HG03354 (cell line): ENCODE results near the gene EVI5.

Source experiments
- ATAC-seq: cut with Tn5 transposase; IDR thresholded peaks from one replicate; pipeline ENCODE4 v1.9.1; 2021; ENCODE audit warnings: mild to moderate bottlenecking; ENCODE audit not compliant: unreplicated experiment, poor library complexity, severe bottlenecking

EVI5 gene

DNA sequence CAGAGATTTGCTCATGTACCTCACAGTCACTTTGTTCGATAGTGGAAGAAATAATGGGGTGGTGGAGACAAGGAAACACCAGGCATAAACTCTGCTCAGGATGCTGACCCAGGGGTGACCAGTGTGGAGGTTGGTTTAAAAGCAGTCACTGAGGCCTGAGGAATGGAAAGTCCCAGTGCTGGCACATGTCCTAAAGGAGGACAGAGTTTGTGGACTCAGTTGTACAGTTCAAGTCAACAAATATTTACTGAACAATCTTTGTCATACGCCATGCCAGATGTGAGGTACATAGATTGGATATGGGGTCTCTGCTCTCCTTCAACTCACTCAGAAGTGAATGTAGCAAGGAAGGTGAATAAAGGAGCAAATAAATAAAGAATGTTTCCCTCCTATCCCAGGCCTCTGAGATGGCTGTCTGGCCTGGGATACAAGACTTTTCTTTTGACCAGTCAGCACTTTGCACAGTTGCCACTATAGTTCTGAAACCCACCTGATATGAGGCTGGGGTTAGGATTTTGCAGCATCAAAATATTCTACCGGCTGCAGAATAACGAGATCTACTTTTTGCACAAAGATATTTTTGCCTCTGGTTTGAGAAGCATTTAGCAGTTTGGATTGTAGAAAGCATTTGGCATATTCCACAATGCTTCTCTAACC lies 290.3 kb downstream of the EVI5 start:
- no peak for ATAC-seq

DNA sequence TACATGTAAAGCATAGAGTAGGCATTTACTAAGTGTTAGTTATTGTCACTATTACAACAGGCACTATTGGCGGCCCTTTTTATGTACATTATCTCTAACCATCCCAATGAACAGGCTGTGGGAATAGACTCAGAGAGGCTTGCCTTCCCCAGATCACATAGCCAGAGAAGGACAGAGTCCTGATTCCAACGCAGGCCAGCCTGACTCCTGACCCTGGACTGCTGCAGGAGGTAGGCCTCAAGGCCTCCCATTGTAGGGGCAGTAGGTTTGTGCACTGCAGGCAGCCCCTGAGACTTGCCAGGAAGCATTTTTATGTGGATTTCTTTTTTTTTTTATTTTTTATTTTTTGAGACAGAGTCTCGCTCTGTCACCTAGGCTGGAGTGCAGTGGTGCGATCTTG lies 291.8 kb downstream of the EVI5 start:
- no peak for ATAC-seq

DNA sequence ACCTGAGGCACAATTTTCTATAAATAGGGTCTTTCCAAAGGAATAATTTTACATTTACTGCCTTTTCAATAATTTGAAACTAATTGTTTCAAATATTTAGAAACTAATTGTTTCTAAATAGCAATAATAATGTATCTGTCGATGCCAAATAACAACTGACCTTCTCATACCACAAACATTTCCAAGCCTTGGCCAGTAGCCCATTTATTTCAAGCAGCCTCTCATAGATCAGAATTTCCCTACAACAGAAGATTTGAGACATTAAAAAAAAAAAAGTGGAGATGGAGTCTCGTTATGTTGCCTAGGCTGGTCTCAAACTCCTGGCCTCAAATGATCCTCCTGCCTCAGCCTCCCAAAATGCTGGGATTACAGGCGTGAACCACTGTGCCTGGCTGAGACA lies 296.1 kb downstream of the EVI5 start:
- ATAC-seq, result no peak

DNA sequence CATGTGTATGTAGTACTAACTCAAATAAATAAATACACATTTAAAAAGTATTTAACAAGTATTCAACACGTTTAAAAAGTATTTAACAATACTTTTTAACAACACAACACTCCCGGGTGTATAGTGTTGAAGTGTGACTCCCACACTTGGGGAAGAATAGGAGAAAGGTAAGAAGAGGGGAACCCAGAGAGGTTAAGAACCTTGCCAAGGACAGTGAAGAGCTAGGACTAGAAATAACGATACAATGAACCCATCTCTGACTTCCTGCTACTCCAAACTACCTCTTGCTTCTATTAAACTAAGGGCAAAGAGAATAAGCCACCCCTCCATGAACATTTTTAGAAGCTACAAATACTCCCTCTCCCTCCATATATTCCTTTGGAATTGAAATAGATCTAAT lies 296.5 kb downstream of the EVI5 start:
- ATAC-seq, result no peak

DNA sequence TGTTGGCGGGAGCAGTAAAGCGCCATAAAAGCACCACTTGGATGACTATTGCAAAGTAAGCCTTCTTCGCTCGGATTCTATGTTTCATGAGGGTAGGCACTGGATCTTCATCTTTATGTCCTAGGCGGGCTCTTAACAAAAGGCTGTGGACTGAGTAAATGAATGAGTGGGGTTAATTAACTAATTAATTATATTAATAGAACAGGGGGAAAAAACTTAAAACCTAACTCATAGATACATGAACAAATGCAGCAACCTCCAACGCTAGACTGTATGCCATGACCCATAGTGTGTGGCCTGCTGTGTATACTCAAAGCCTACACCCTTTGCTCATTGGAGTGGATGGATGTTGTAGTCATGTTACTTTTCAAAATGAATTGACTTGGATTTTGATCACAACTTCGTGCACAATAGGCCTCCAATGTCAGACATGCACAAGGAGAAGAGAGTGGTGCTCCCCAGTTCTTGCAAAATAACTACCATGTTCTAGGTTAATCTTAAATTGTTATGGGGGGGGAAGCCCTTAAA lies 297.8 kb downstream of the EVI5 start:
- no peak for ATAC-seq

DNA sequence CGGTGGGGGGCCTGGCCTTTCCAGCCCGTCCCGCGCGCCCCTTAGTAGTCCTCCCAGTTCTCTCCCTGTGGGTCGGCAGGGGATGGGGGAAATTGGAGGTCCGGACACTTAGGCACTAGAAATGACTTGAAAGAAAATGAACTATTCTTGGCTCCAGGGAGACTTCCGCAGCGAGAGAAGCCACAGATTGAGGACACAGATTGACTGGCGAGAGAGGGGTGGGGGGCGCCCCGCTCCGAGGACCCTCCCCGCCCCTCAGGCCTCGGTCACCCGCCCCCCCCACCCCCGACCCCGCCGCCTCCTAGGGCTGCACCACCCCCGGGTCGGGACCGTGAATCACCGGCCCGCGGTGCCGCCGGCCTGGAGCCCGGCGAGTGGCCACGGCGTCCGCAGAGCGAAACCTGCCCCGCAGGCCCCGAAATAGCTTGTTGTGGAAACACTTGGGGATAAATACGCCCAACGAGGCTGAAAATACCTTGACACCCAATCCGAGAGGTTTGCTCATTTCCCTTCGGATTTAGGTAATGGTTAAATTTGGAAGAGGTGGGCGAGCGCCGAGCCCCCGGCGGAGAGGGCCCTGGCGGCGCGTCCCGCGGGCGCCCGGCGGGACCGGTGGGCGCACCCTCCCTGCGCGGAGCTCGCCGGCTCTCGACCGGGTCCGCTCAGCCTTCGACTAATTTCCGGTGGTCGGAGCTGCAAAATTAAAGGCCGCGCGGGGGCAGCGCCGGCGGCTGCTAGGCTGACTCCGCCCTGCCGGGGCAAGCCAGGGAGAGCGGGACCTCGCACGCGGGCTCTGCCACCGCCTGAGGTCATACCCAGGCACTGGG lies 298.4 kb downstream of the EVI5 start, which contains the start of gene GFI1:
Gene GFI1, minus strand, starts transcription at position 675 of the 827 bp plus-strand sequence. CDS start 3,438 bp downstream, outside the sequence.
- ATAC-seq, result peak; percentile 24

DNA sequence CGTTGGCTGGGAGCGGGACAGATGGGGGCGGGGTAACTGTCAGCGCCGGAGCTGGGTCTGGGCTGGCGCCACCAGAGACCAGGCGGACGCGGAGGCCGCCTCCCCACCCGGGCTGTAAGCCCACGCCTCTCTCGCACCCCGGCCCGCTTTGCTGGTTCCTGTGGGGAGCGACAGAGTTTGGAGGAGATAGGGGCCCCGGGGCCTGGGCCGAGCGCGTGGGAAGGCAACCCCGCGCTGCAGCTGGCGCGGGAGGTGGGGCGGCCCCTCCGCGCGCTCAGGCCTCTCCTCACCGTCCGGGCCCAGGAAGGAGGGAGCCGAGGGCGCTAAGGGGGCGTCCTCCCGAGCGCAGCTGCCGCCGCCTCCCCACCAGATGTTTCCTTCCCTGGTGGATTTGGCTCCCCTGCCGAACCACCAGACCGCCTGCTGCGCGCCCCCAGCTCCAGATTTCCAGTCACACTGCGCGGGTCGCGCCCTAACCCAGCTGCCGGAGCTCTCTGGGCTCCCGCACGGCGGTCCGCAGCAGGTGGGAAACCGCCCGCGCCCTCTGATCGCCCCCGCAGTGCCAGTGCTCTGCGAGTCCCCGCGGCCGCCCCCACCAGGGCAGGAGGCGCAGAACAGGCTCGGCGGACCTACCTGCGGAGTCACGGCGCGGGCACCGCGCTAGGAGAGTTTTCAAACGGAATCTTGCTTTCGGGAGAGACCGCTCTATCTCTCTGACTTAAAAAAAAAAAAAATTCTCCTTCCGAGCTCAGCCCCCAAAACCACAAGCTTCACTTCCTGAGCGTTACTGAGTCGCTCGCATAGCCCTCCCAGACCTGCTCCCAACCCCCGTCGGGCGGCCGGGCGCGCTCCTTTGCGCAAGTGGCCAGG lies 299.3 kb downstream of the EVI5 start:
- peak; percentile 53 for ATAC-seq

DNA sequence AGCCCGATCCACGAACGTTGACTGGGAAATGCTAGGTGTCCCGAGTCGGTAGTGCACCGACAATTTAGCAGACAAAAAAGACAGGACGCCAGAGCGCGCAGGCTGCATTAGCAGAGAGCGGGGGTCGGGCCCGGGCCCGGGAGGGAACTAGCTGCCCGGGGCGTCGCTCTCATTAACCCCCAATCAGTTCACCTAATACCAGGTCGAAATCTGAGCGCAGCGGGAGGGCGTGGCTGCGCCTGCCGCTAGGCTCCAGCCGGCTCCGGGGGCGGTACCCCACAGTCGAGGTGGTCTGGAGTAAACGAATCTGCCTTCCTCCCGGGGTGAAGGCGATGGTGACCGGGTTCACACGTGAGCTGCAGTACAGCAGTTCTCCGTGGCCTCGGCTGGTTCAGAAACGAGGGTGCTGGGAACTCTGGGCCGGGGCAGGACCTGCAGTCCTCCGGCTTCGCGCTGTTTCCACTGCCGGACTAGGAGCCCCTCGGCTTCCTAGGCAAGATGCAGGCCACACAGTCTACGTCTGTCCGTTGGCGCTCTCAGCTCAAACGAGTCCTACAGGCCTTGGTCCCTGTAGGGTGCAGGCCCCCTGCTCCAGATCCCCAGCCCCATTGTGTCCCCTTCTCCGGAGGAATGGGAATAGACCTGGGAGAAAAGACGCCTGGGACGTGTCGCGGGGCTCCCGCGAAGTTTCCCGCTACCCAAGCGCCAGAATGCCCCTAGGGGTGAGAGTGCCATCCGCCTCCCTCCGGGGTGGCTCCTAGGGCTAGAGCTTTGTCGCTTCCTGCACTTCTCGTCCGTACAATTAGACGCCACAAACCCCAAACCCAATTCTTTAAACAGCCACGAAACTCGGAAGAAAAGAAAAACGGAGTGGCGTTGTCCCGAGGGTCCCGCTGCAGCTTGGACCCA lies 300.2 kb downstream of the EVI5 start:
- ATAC-seq, result peak; percentile 28

DNA sequence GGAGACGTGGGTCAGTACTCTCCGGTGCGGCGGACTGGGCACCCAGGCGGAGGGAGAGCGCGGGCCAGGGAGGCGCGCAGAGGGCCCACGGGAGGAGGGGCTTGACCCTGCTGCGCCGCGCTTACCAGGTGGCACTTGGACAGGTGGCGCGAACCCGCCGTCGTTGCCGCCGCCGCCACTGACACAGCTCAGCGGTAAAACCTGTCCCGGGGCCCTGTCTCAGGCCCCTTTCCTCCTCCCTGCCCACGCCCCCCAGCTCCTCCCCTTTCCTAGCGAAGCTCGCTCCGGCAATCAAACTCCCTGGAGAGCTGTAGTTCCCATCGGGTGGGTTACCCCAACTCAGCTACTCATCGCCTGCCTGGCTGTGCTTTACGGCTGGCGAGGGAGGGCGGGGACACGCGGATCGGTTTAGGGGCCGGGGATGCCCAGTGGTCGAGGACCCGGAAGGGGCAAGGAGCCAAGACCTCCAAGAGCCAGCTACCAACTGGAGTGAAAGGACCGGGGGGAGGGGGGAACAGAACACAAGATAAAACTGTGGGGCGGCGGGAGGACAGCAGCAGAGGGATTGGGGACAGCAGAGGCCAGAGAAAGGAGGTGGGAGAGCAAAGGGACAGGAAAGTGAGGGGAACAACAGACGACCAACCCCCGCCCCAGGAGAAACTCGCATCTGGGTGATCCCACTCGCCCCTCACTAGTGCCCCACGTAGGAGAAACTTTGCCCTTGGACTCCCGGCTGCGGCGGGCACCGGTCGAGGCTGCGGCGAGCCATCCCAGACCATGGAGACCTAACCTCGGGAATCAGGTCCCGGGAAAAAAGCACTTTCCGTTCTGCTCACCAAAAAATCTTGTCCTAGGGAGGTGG lies 301.1 kb downstream of the EVI5 start:
- peak; percentile 13 for ATAC-seq

DNA sequence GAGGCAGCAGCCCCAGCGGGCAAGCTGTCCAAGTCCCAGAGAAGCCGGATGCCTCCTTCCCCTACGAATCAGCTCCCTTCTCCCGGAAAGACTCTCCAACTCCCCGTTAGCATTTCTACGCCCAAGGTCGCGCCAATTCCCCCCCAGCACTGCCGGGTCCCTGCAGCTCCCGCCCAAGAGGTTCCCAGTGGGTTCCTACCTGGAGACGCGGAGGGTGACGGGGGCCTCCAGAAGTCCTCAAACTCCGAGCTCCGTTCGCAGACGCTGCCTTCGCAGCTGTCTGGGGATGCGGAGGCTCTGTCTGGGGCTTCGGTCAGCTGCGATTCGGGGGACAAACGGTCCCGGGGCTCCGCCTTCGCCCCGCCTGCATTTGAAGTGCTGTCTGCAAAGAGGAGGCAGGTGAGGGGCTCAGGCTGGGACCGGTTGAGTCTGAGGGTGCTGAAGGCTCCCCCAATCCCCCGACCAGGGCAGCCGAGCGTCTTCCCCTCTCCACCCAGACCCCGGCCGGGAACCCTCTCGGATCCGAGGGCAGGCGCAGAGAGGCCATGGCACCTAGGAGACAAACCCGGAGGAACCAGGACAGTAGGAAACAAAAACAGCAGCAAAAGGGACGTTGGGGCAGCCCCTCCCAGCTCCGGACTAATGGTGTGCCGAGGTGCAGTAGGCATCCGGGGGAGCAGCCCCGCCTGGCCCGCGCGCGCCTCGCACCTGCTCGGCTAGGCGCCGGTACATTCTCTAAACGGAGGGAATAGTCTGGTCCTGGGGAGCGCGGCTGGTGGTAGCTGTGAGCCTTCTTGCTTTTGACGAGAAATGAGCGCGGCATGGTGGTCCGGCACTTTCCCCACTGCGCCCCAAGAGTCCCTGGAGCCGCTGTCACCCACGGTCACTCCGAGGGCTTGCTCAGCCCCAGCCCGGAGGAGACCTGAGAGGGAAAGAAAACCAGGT lies 302.0 kb downstream of the EVI5 start:
- peak; percentile 10 for ATAC-seq

DNA sequence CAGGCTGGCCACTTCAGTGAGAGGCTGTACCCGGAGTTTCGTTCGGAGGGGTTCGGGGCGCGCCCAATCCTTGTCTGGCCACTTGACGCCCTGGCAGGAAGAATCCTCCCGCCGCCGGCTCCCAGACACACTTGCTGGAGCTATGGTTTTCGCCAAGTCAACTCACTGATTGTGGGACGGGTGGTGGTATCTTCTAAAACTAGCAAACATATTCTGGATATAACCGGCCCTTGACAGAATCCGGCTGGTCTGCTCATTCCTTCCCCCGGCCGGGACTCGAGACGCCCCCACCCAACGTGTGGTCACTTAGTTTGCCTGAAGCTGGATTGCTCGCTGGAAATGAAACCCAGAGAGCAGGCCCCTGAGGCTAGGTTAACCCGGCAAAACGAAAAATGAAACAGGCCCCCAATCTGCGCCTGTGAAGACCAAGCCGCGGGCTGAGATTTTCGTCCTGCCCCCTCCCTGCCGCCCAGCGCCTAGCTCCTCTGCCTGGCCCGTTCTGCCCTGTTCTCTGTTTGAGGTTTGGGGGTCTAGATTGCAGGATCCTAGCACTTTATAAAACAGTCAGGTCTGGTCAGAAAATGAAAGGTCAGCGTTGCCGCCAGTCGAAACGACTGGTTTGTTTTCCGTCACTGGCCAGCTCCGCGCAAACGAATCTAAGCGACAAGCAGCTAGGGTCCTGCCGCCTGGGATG lies 302.8 kb downstream of the EVI5 start:
- no peak for ATAC-seq

DNA sequence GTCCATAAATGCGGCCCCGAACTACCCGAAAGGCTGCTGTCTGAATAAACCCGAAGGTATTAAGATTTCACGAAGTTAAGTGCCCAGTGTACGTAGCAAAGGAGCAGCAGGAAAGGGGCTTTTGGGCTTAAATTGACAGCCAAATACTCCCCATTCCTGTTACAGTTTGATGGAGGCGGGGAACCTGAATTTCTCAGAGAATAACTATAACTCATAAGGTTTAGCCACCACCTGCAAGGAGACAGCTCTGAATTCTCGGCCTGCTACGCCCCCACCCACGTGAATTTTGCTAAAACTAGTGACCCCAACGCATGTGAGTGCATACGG lies 303.3 kb downstream of the EVI5 start:
- no peak for ATAC-seq

DNA sequence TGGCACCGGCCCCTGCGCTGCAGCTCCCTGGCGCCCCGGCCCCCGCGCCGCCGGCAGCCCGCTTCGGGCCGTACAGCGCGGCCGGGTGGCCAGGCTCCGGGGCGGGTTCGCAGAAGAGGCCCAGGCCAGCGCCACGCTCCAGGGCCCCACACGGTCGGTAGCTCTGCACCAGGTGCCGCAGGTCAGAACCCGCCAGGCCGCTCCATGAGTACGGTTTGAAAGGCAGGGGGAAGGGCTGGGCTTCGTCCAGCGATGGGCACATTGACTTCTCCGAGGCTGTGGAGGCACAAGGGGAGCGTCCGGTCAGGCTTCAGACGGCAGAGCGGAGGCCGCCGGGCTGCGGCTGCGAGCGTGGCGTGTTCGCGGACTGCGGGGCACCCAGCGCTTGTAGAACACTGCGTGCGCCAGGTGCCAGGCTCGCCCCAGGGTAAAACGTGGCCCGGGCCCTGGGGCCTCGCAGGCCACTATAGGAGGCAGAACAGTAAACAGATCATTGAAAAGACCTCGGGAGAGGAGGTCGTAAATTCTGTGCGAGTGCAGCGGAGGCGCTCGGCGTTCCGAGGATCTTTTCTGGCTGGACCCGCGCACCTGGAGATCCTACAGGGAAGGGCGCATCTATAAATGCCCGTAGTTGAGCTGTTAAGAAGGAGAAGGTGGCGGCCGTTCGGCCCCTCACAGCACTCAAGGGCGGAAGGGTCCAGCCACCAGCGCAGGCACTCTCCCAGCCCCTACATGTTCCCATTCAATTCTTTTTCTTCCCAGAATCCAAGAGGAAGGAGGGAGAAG lies 303.9 kb downstream of the EVI5 start:
- ATAC-seq, result no peak

DNA sequence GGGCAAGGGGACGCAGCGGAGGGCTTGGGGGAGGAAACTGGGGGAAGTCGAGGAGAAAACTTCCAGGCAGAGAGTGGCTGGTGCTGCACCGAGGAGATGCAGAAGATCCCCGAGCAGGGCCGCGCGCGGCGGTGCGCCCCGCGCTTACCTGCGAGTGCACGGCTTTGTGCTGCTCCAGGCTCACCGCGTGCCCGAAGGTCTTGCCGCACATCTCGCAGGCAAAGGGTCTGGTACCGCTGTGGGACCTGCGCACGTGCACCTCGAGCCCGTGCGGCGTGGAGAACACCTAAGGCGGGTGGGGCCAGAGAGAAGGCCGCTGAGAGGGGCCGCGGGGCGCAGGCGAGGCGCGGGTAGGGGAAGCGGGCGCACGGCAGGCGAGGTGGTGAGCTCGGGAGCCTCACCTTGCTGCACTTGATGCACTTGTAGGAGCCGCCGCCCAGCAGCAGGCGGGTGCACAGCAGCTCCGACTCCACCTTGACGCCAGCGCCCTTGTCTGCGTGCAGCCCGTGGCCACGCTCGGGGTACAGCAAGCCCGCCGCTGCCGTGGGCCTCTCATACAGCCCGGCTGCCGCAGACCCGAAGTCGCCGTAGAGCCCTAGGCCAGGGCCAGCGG lies 304.6 kb downstream of the EVI5 start:
- no peak for ATAC-seq

DNA sequence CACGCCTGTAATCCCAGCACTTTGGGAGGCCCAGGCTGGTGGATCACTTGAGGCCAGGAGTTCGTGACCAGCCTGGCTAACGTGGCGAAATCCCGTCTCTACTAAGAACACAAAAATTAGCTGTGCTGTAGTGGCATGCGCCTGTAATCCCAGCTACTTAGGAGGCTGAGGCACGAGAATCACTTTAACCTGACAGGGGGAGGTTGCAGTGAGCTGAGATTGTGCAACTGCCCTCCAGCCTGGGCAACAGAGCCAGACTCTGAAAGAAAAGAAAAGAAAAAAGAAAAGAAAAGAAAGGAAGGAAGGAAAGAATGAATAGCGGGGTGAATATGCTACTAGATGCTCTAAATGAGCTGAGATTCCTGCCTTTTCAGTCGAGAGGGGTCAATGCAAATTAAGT lies 305.3 kb downstream of the EVI5 start:
- no peak for ATAC-seq

DNA sequence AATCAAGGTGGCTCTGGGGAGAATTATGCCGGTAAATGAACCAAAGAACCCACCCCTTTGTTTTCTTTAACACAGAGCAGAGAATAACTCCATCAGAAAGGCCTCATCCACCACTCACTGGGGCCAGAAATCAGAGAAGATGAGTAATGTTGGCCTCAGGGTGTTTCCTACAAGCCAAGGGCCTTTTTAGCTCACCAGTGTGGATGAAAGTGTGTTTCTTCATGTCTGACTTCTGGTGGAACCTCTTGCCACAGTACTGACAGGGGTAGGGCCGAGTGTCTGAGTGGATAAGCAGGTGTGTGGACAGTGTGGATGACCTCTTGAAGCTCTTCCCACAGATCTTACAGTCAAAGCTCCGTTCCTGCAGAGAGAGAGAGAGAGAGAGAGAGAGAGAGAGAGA lies 306.5 kb downstream of the EVI5 start:
- ATAC-seq, result no peak
